ENCODE data around the gene IL23R.
"Not testable (repeated sequence)": the region's sequence is repeated elsewhere in the genome, so short reads cannot be mapped to it uniquely, and the experiment has no call there.

IL23R gene

GRCh38 chr1:67201891-67202290 lies 35.6 kb downstream of the IL23R start:
- no peak for DNase-seq

GRCh38 chr1:67204298-67204980 lies 38.2 kb downstream of the IL23R start:
- DNase-seq = no peak

GRCh38 chr1:67207398-67207797 lies 41.1 kb downstream of the IL23R start:
- not testable (repeated sequence) for DNase-seq

- DNase-seq = no peak
Observed at GRCh38 chr1:67208217-67208616, 42.0 kb downstream of the IL23R start.

GRCh38 chr1:67209521-67209920 lies 43.3 kb downstream of the IL23R start:
- no peak for DNase-seq

- no peak for DNase-seq
Observed at GRCh38 chr1:67211589-67212563, 45.6 kb downstream of the IL23R start.

- no peak for DNase-seq
Observed at GRCh38 chr1:67213164-67213563, 46.9 kb downstream of the IL23R start.

GRCh38 chr1:67213948-67214347 lies 47.7 kb downstream of the IL23R start:
- DNase-seq = no peak

GRCh38 chr1:67214420-67215174 lies 48.3 kb downstream of the IL23R start:
- DNase-seq = no peak

GRCh38 chr1:67216401-67216800 lies 50.1 kb downstream of the IL23R start:
- DNase-seq = no peak

- DNase-seq = no peak
Observed at GRCh38 chr1:67217417-67217816, 51.2 kb downstream of the IL23R start.

GRCh38 chr1:67217938-67218337 lies 51.7 kb downstream of the IL23R start:
- DNase-seq = no peak

- no peak for DNase-seq
Observed at GRCh38 chr1:67224856-67225255, 58.6 kb downstream of the IL23R start.

GRCh38 chr1:67226688-67227087 lies 60.4 kb downstream of the IL23R start:
- DNase-seq = no peak

- DNase-seq = no peak
Observed at GRCh38 chr1:67227196-67227595, 60.9 kb downstream of the IL23R start.

- DNase-seq = no peak
Observed at GRCh38 chr1:67228791-67229190, 62.5 kb downstream of the IL23R start.

- no peak for DNase-seq
Observed at GRCh38 chr1:67230539-67230938, 64.3 kb downstream of the IL23R start.

- no peak for DNase-seq
Observed at GRCh38 chr1:67236277-67236676, 70.0 kb downstream of the IL23R start.

- DNase-seq = no peak
Observed at GRCh38 chr1:67239738-67240137, 73.5 kb downstream of the IL23R start.

GRCh38 chr1:67241200-67241746 lies 75.0 kb downstream of the IL23R start:
- DNase-seq = no peak

- no peak for DNase-seq
Observed at GRCh38 chr1:67242016-67242415, 75.8 kb downstream of the IL23R start.

- no peak for DNase-seq
Observed at GRCh38 chr1:67250051-67250653, 83.9 kb downstream of the IL23R start.

Measured in activated CD4-positive, alpha-beta T cell treated with anti-CD3 and anti-CD28 coated beads for 1 hour (primary cell).